ENCODE results near the gene FBF1.
"Not testable (repeated sequence)": the region's sequence is repeated elsewhere in the genome, so short reads cannot be mapped to it uniquely, and the experiment has no call there.

The FBF1 gene

GRCh38 chr17:75897160-75898019, 43.5 kb downstream of the FBF1 start:
- in situ Hi-C loops (cut with MboI; ENCODE audit: low sequenced_read_pairs), result no loop called here

GRCh38 chr17:75896415-75897159, 44.3 kb downstream of the FBF1 start, which contains the start of gene TRIM65:
Gene TRIM65, minus strand, starts transcription at chr17:75896951. Its CDS starts 14 bp downstream, at chr17:75896937.
- in situ Hi-C loops (cut with MboI; ENCODE audit: low sequenced_read_pairs), result no loop called here

GRCh38 chr17:75895370-75896155, 45.3 kb downstream of the FBF1 start:
- in situ Hi-C loops (cut with MboI; ENCODE audit: low sequenced_read_pairs), result no loop called here

- in situ Hi-C loops (cut with MboI; ENCODE audit: low sequenced_read_pairs), result no loop called here
Observed at GRCh38 chr17:75894049-75894733, 46.7 kb downstream of the FBF1 start.

GRCh38 chr17:75893305-75894048, 47.4 kb downstream of the FBF1 start:
- in situ Hi-C loops (cut with MboI; ENCODE audit: low sequenced_read_pairs), result no loop called here

GRCh38 chr17:75892556-75893224, 48.2 kb downstream of the FBF1 start:
- in situ Hi-C loops (cut with MboI; ENCODE audit: low sequenced_read_pairs), result no loop called here

- in situ Hi-C loops (cut with MboI; ENCODE audit: low sequenced_read_pairs), result no loop called here
Observed at GRCh38 chr17:75891605-75892555, 49.0 kb downstream of the FBF1 start.

- in situ Hi-C loops (cut with MboI; ENCODE audit: low sequenced_read_pairs), result no loop called here
Observed at GRCh38 chr17:75891022-75891604, 49.7 kb downstream of the FBF1 start.

- in situ Hi-C loops (cut with MboI; ENCODE audit: low sequenced_read_pairs), result no loop called here
Observed at GRCh38 chr17:75889454-75889853, 51.4 kb downstream of the FBF1 start.

GRCh38 chr17:75888484-75888883, 52.4 kb downstream of the FBF1 start:
- in situ Hi-C loops (cut with MboI; ENCODE audit: low sequenced_read_pairs), result no loop called here

GRCh38 chr17:75885860-75886259, 55.0 kb downstream of the FBF1 start:
- in situ Hi-C loops (cut with MboI; ENCODE audit: low sequenced_read_pairs), result not testable (repeated sequence)

- in situ Hi-C loops (cut with MboI; ENCODE audit: low sequenced_read_pairs), result no loop called here
Observed at GRCh38 chr17:75885431-75885830, 55.4 kb downstream of the FBF1 start.

- in situ Hi-C loops (cut with MboI; ENCODE audit: low sequenced_read_pairs), result no loop called here
Observed at GRCh38 chr17:75881678-75882454, 59.0 kb downstream of the FBF1 start.

GRCh38 chr17:75880266-75880665, 60.6 kb downstream of the FBF1 start:
- in situ Hi-C loops (cut with MboI; ENCODE audit: low sequenced_read_pairs), result no loop called here

GRCh38 chr17:75878174-75878998, 62.5 kb downstream of the FBF1 start, which contains the start of gene TRIM47:
Gene TRIM47, minus strand, starts transcription at chr17:75878581. Its CDS starts 33 bp downstream, at chr17:75878548.
- in situ Hi-C loops (cut with MboI; ENCODE audit: low sequenced_read_pairs), result no loop called here

GRCh38 chr17:75877752-75878173, 63.1 kb downstream of the FBF1 start:
- in situ Hi-C loops (cut with MboI; ENCODE audit: low sequenced_read_pairs), result no loop called here

All from HL-60/S4 (cell line).